Gastrocnemius medialis (tissue), 4 donors: ENCODE data around the gene LMX1B.

ENCODE experiments used
- CTCF ChIP-seq, 5 experiments: fragments of 450-650 bp in 3 of 5; fragments of 200-600 bp in 2 of 5; sonication (generic) in 2 of 5; IDR thresholded peaks in 4 of 5; conservative IDR thresholded peaks in 1 of 5; 1 replicate in 4 of 5; 2 replicates in 1 of 5; pipeline ENCODE4 v1.5.1; 2016 to 2019; ENCODE audit warnings: antibody characterized with exemption in 5 of 5, mild to moderate bottlenecking in 3 of 5, moderate library complexity in 3 of 5
- POLR2A ChIP-seq, 2 donors: fragments of 450-650 bp; IDR thresholded peaks; one replicate each; pipeline ENCODE4 v1.6.1; 2017; ENCODE audit warnings: antibody characterized with exemption in 2 of 2, mild to moderate bottlenecking in 2 of 2, moderate library complexity in 2 of 2

- TF ChIP-seq CTCF (IDR thresholded peaks at IDR 0.05 in 4 of 5, conservative IDR thresholded peaks at IDR 0.05 in 1 of 5) (no peak), POLR2A (IDR thresholded peaks at IDR 0.05) (no peak)
These were observed 7.3 kb upstream of the LMX1B start for GRCh38 chr9:126606483-126606870.
